NCI-H748 treated with DMSO at 0.1 percent for 48 hours (cell line): ENCODE data around the gene TDRD7.

Experiments
- DNase-seq: peaks from one replicate; lab custom pipeline; 2025; lab: John Stamatoyannopoulos, UW

The TDRD7 gene

GRCh38 chr9:97411789-97412625 is at the start of gene TDRD7:
Gene TDRD7 (plus strand): TSS chr9:97412096. CDS start chr9:97428466, 16,370 bp downstream.
- peak; percentile 41 for DNase-seq

- no peak for DNase-seq
These were observed 48.9 kb upstream of the TDRD7 start for GRCh38 chr9:97362777-97363545.

GRCh38 chr9:97363661-97364299 is 48.1 kb upstream of the TDRD7 start:
- no peak for DNase-seq

- DNase-seq = peak; percentile 68
These were observed 47.0 kb upstream of the TDRD7 start for GRCh38 chr9:97364769-97365490.

- DNase-seq = no peak
These were observed 46.3 kb upstream of the TDRD7 start for GRCh38 chr9:97365634-97366033.

- DNase-seq = no peak
These were observed 45.4 kb upstream of the TDRD7 start for GRCh38 chr9:97366476-97366875.

GRCh38 chr9:97366889-97367288 is 45.0 kb upstream of the TDRD7 start:
- DNase-seq = no peak

DNA sequence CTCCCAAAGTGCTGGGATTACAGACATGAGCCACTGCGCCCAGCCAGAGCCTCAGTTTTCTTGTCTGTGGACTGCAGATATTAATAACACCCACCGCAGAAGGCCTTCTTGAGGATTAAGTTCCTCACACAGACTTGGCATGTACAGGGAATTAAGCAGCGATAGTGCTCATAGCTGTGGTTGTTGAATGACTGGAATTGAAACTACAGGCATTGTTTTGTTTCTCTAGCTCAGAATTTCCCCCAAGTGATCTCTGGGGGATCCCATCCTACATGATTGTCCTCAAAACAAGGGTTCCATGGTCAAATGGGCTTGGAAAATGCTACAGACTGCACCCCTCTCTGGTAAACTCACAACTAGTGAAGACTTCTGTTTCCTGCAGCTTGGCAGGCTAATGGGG is 44.2 kb upstream of the TDRD7 start:
- no peak for DNase-seq

- DNase-seq = no peak
These were observed 42.9 kb upstream of the TDRD7 start for GRCh38 chr9:97368964-97369363.

GRCh38 chr9:97372580-97372979 is 39.3 kb upstream of the TDRD7 start:
- DNase-seq = no peak

- no peak for DNase-seq
These were observed 38.6 kb upstream of the TDRD7 start for GRCh38 chr9:97373331-97373730.

DNA sequence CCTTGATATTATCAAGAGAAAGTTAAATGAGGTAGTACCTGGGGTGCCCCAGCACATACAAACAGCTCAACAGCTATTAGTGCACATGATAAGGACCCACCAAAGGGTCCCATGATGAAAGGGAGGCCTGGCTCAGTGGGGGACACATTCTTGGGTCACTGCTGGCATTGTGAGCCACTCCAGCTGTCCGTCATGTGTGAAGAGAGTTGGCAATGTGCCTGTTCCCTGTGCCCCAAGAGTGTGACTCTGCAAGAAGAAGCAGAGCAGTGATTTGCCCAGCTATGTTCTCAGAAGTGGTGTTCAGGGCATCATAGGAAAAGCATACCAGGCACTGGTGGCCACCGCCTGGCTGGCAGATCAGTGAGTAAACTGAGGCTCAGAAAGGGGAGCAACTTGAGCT is 37.1 kb upstream of the TDRD7 start:
- no peak for DNase-seq

GRCh38 chr9:97376902-97377301 is 35.0 kb upstream of the TDRD7 start:
- DNase-seq = no peak

DNA sequence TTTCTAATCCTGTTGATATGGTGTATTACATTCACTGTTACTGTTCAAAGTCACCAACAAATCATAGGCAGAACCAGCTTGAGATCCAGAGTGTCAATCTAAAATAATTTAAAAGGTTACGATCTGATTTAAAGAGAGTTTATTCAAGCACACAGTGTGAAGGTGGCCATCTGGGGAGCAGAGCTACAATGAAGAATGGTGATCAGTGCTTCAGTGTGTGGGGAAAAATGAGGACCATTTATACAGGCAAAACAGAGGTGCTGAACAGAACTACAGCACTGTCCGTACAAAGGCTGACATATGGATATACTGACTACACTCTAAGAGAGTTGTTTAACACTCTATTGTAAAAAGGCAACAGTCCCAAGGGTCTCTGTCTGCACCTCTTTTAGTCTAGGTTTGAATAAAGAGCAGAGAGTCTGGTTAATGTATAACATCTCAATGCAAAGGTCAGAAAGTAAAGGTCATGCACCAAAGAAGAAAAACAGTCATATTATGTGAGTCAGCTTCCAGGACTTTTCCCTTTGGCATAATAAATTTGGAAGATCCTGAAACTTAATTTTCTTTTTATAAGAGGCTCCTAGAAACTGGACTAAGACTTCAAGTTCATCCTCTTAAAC is 29.7 kb upstream of the TDRD7 start:
- DNase-seq = no peak

DNA sequence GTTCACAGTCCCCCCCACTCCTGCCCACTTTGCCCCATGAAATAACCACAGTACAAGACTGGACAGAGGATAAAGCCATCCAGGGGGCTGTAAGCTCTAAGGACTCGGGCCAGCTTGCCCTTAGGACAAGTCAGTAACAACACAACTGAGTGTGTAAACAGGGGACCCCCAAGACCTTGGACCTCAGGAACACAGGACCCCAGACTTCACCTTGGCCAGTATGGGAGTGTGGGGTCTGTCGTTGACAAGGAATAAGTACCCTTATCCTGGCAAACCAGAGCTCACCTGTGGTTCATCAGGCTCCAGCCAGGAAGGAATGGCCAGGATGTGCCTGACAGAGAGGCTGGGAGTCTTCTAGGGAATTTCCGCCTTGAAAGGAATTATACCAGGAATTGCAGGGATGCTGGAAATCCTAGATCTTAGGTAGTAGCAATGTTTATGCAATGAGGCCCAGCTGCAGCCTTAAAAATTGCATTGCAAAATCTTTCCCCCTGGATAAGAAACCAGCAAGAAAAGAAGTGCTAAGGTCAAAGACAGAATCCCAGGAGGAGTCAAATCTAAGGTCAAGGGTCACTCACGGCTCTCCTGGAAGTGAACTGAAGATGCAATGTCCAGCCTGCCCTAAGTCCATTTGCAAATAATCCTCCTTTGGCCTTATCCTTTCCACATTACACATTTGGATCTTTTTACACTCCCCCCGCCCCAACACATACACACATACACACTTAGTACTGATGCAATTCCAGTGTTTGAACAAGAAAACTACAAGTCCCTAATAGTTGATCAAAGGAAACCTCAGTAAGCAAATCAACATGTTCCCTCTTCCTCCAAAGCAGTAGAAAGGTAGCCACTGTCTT is 27.3 kb upstream of the TDRD7 start:
- DNase-seq = no peak

GRCh38 chr9:97385626-97386264 is 26.2 kb upstream of the TDRD7 start:
- no peak for DNase-seq

GRCh38 chr9:97386265-97386633 is 25.6 kb upstream of the TDRD7 start:
- no peak for DNase-seq

DNA sequence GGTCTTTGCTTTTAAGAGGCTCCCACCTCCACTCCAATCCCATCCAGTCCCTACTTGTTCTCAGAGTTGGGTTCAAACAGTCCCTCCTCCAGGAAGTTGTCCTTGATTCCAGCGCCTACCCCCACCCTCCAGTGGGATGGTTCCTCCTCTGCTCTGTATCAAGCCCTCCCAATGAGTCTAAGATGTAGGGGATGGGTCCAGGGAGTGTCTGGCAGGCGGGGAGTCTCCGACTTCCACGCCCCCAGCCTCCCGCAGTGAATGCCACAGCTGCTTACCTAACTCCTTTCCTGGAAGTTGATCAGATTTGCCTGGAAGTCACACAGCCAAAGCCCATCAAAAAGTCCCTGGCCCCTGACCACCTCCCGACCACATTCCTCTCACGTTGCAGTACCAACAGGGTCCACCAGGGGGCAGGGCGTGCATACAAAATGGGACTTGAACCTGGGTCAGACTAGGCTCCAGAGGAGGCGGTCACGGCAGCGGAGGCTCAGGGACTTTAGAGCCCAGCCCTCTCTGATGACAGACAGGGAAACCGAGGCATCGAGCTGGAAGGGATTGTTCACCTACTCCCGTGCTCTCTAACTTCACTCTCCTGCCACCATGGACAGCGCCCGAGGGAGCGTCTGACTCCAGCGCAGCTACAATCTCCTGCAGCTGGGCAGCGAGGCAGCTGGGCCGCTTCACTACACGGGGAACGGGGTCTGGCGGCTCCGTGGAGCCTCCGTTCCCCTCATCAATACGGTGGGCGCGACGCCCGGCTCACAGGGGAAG is 25.0 kb upstream of the TDRD7 start:
- DNase-seq = peak; percentile 47

- no peak for DNase-seq
These were observed 24.4 kb upstream of the TDRD7 start for GRCh38 chr9:97387504-97387886.
